ENCODE results near the gene BAX.

DNA sequence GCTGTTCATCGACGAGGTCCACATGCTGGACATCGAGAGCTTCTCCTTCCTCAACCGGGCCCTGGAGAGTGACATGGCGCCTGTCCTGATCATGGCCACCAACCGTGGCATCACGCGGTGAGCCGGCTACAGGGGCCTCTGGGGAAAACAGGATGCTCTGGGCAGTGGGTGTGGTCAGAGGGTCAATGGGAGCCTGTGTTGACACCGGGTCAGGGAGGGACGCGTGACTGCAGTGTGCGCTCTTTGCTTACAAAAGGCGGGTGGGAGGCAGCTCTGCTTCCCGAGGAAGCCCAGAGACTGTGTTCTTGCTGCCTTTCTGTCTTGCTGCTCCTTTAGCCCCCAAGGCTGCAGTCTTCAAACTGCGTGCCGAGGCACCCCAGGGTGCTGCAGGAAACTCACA is 56.5 kb downstream of the BAX start:
- no peak for TF ChIP-seq YY1 (IDR thresholded peaks at IDR 0.05; ENCODE audit: insufficient read depth, insufficient read length)
- no peak for TF ChIP-seq ZNF274 (IDR thresholded peaks at IDR 0.05; ENCODE audit: low read depth, low read length)
- no peak for TF ChIP-seq SUZ12 (IDR thresholded peaks at IDR 0.05; ENCODE audit: extremely low read depth, insufficient read depth, insufficient read length)
